Measurements from ENCODE around the gene CTR9. TPM values are rescaled to one million over a fixed set of nuclear protein-coding genes. Genes with fewer than 3 reads are reported as not detected.
"Not testable (repeated sequence)": the region's sequence is repeated elsewhere in the genome, so short reads cannot be mapped to it uniquely, and the experiment has no call there.

The CTR9 gene
- total RNA-seq, 2 experiments from 2014 or later = 28.7 to 29.7 TPM

DNA sequence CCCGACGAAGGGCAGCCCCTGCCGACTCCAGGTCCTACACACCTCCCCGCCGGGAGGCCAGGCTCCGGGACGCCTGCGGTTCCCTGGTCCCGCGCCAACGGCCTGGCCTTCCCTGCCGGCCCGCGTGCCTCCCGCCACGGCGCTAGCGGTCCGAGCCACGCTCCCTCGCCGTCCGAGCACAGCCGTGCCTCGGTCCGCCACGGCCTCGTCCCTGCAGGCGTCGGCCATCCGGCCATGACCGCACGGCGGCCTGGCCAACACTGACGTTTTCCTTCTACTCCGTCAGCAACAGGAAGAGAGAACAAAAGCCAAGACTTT, 57.1 kb downstream of the CTR9 start:
- H3K27ac Mint-ChIP-seq = peak overlapping the region; percentile 97
- no peaks in the 10 kb centered on the region for H3K9me3 Mint-ChIP-seq
- H3K36me3 Mint-ChIP-seq (ENCODE audit: low read depth) = peaks cover 46% of the 10 kb centered on the region
- CTCF ChIA-PET = interaction anchor here (3.1 kb wide), 1 partner anchor 16 kb away, joined by 18 read pairs; no protein-coding TSS in a partner anchor
- peak overlapping the region; percentile 95 for H3K4me3 Mint-ChIP-seq
- peaks cover 48% of the 10 kb centered on the region for H3K4me1 Mint-ChIP-seq (ENCODE audit: low read depth)
- intact Hi-C loops (cut with micrococcal nuclease) = loop anchor here (1.0 to 5.0 kb wide), 8 partner anchors 10 to 1035 kb away; partner anchors contain the start of genes CTR9, GALNT18, RNF141 and ZBED5
- no peak for DNase-seq
- H3K27me3 Mint-ChIP-seq (ENCODE audit: low read depth) = no peaks in the 10 kb centered on the region

DNA sequence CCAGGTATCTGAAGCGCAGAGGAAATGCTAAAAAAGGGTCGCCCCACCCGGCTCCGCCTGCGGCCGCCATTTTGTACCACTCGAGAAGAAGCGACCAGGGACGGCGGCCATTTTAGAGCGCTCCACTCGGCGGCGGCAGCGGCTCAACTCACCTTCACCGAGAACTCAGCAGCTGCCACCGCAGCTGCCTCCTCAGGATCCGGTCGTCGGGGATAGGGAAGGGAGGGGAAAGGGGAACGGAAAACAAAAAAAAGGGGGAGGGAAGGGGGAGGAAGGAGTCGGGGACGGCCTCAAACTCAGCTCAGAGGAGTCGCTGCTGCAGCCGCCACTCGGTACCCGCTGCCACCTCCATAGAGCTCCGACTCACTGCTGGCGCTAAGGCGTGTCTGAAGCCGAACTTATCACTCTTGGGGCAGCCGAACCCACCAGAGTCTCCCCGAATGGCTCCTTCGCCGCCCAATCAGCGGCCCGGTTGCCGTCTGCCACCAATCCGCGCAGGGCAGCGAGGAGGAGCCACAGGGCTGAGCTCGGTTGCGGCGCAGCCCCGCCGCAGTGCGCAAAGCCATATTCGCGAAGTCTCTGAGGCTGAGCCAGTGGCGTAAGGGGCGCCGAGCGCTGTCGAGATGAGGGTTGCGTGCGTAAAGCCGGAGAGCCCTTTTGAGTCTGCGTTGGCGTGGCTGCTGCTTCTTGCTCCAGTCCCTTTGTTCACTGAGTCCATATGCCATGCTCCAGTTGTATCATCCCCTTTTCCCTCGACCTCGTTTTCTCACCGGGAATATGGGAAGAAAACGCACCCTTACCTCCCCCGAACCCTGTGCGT, 57.7 kb downstream of the CTR9 start, which contains the start of gene EIF4G2:
Gene EIF4G2, minus strand, starts transcription at position 374 of the 820 bp plus-strand sequence.
- Mint-ChIP-seq H3K4me1 (ENCODE audit: low read depth) (peaks cover 43% of the 10 kb centered on the region), H3K27me3 (ENCODE audit: low read depth) (no peaks in the 10 kb centered on the region), H3K4me3 (peak within 1 kb of the TSS; percentile 95), H3K36me3 (ENCODE audit: low read depth) (peaks cover 41% of the 10 kb centered on the region), H3K27ac (peak within 1 kb of the TSS; percentile 97), H3K9me3 (no peaks in the 10 kb centered on the region)
- intact Hi-C loops (cut with micrococcal nuclease) = loop anchor here (1.0 to 5.0 kb wide), 8 partner anchors 10 to 1035 kb away; partner anchors contain the start of genes CTR9, GALNT18, RNF141 and ZBED5
- CTCF ChIA-PET = interaction anchor here (0.6 to 3.1 kb wide), 8 partner anchors 16 to 171 kb away, joined by 3 to 18 read pairs (median 3); partner anchors contain the start of gene ZBED5
- DNase-seq = peak; percentile 98

DNA sequence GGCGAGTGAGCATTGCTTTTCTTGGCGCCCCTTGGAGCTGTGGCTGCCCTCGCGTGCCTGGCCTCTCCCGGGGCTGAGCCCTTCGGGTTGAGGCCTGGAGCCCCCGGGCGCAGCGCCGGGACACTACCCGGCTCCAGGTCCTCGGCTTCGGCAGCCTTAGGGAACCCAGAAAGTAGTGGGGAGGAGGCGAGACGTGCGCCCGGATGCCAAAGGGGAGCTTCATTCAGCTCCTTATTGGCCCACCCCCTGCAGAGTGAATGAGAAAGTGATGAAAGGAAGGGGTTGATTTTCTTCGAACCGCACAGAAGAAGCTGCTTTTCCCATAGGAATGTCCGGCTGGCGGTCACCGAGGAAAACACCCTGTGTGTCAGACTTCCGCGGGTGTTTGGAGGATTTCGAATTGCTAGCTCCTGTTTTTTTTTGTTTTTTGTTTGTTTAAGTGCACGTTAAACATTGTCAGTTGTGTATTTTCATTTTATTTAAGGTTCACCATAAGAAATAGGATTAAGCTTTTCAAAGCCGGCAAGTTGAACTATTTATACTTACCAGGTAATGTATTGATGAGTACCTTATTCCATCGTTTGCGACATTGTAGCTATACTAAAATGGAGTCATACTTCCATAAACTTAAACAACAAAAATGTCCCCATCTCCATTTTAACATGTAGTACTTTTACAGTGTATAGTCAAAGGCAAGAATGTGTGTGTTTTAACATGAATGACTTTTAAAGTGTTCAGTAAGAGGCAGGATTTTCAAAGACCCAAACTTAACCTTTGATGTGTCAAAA, 58.5 kb downstream of the CTR9 start:
- peaks cover 35% of the 10 kb centered on the region for H3K4me1 Mint-ChIP-seq (ENCODE audit: low read depth)
- no peaks in the 10 kb centered on the region for H3K9me3 Mint-ChIP-seq
- CTCF ChIA-PET = interaction anchor here (0.6 to 3.1 kb wide), 9 partner anchors 15 to 170 kb away, joined by 3 to 18 read pairs (median 3); partner anchors contain the start of gene ZBED5
- peak; percentile 54 for DNase-seq
- peak overlapping the region; percentile 95 for H3K4me3 Mint-ChIP-seq
- peaks cover 35% of the 10 kb centered on the region for H3K36me3 Mint-ChIP-seq (ENCODE audit: low read depth)
- intact Hi-C loops (cut with micrococcal nuclease) = loop anchor here (5.0 kb wide), 3 partner anchors 123 to 813 kb away; partner anchors contain the start of genes GALNT18 and RNF141
- H3K27me3 Mint-ChIP-seq (ENCODE audit: low read depth) = no peaks in the 10 kb centered on the region
- peak overlapping the region; percentile 97 for H3K27ac Mint-ChIP-seq

DNA sequence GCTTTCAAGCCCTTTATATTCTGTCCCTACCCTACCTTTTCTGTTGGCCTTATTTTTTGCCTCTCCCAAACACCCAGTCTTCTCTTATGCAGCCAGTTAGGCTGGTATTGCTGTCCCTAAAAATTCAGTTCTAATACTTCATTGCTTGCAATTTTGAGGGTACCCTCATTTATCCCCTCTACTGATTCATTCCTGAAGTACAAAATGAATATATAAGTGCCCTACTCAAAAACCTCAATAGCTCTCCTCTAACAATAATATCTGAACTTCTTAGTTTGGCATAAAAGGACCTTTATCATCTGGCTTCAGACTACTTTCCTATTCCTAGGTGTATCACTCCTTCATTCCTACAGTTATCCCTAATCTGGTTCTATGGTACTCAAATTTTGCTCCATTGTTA, 62.9 kb downstream of the CTR9 start:
- intact Hi-C loops (cut with micrococcal nuclease) = no loop called here
- H3K4me1 Mint-ChIP-seq (ENCODE audit: low read depth) = peaks cover 11% of the 10 kb centered on the region
- H3K27me3 Mint-ChIP-seq (ENCODE audit: low read depth) = peaks cover 8% of the 10 kb centered on the region
- H3K36me3 Mint-ChIP-seq (ENCODE audit: low read depth) = peaks cover 1% of the 10 kb centered on the region
- no peak overlapping the region for H3K4me3 Mint-ChIP-seq
- DNase-seq = no peak
- H3K9me3 Mint-ChIP-seq = no peaks in the 10 kb centered on the region
- H3K27ac Mint-ChIP-seq = no peak overlapping the region
- CTCF ChIA-PET = interaction anchor here (1.2 kb wide), 1 partner anchor 10 kb away, joined by 3 read pairs; no protein-coding TSS in a partner anchor

DNA sequence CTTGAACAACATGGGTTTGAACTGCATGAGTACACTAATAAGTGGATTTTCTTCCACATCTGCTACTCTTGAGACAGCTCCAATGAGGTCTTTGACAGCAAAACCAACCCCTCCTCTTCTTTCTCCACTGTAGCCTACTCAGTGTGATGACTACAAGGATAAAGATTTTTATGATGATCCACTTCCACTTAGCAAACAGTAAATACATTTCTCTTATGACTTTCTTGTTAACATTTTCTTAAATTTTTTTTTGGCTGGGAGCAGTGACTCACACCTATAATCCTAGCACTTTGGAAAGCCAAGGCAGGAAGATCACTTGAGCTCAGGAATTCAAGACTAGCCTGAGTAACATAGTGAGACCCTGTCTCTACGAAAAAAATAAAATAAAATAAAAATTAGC, 67.5 kb downstream of the CTR9 start:
- peaks cover 4% of the 10 kb centered on the region for H3K36me3 Mint-ChIP-seq (ENCODE audit: low read depth)
- peaks cover 8% of the 10 kb centered on the region for H3K27me3 Mint-ChIP-seq (ENCODE audit: low read depth)
- no peak overlapping the region for H3K4me3 Mint-ChIP-seq
- intact Hi-C loops (cut with micrococcal nuclease) = no loop called here
- DNase-seq = no peak
- CTCF ChIA-PET = no interaction called here
- H3K27ac Mint-ChIP-seq = no peak overlapping the region
- H3K4me1 Mint-ChIP-seq (ENCODE audit: low read depth) = no peaks in the 10 kb centered on the region
- H3K9me3 Mint-ChIP-seq = no peaks in the 10 kb centered on the region

DNA sequence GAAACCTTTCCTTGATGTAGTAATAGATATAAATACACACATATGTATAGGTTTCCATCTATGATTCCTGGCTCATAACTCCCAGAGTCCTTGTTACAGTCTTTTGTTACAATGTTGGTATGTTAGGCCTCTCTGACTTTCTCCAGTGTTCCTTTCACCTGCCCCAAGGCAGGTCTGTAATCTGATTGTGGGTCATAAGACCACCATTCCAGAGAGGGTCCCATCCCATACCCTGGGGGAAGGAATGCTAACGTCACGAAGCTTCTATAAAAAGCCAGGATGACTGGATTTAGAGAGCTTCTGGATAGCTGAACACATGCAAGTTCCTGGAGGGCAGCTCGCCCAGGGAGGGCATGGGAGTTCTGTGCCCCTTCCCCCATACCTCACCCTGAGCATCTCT, 71.4 kb downstream of the CTR9 start:
- H3K4me1 Mint-ChIP-seq (ENCODE audit: low read depth); DNase-seq; H3K27me3 Mint-ChIP-seq (ENCODE audit: low read depth); H3K4me3 Mint-ChIP-seq; H3K27ac Mint-ChIP-seq; H3K9me3 Mint-ChIP-seq; intact Hi-C loops (cut with micrococcal nuclease); H3K36me3 Mint-ChIP-seq (ENCODE audit: low read depth): not testable (repeated sequence)
- CTCF ChIA-PET = interaction anchor here (0.6 kb wide), 1 partner anchor 1101 kb away, joined by 3 read pairs; no protein-coding TSS in a partner anchor

DNA sequence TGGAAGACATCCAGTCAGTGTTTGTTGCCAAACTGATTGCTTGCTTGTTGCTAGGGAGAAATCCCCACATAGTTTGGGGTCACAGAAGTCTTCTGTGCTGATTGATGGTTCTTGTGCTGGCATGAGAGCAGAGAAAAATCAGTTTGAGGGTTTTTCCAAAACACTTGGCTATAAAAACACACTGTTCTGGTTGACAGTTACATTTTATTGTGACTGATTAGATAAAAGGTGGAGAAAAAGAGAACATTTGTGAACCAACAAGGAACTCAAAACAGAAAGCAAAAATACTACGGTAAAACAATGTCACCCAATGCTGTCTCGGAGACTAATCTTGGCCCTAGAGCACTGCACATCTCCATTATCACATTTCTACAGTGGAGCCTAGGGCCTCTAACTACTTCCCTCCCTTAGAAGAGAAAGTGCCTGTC, 72.1 kb downstream of the CTR9 start:
- no peak for DNase-seq
- intact Hi-C loops (cut with micrococcal nuclease) = no loop called here
- Mint-ChIP-seq H3K9me3 (no peaks in the 10 kb centered on the region), H3K27me3 (ENCODE audit: low read depth) (no peaks in the 10 kb centered on the region), H3K4me1 (ENCODE audit: low read depth) (peaks cover 8% of the 10 kb centered on the region), H3K36me3 (ENCODE audit: low read depth) (peaks cover 5% of the 10 kb centered on the region), H3K27ac (no peak overlapping the region), H3K4me3 (peak overlapping the region; percentile 29)
- CTCF ChIA-PET = interaction anchor here (0.6 kb wide), 1 partner anchor 1100 kb away, joined by 3 read pairs; no protein-coding TSS in a partner anchor

DNA sequence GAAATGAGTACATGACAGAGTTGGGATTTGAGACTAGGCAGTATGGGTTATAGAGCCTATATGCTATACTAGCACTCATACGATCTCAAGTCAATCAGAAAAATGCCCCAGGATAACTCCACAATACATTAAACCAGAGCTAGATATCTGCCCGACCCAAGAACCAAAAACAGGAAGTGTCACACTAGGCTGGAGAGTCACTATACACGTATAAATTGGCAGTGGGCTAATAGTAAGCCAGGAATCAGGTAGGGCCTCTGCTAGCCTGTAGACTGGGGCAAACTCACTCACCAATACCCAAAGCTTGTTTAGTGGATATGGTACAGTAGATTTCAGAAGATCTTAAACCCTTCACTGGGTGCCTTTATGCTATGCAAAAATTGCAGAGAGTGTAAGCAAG, 73.8 kb downstream of the CTR9 start:
- CTCF ChIA-PET = interaction anchor here (0.9 kb wide), 1 partner anchor 16 kb away, joined by 3 read pairs; no protein-coding TSS in a partner anchor
- Mint-ChIP-seq H3K4me3 (no peak overlapping the region), H3K4me1 (ENCODE audit: low read depth) (peaks cover 8% of the 10 kb centered on the region), H3K9me3 (no peaks in the 10 kb centered on the region), H3K36me3 (ENCODE audit: low read depth) (peaks cover 5% of the 10 kb centered on the region), H3K27me3 (ENCODE audit: low read depth) (no peaks in the 10 kb centered on the region), H3K27ac (no peak overlapping the region)
- intact Hi-C loops (cut with micrococcal nuclease) = no loop called here
- no peak for DNase-seq

DNA sequence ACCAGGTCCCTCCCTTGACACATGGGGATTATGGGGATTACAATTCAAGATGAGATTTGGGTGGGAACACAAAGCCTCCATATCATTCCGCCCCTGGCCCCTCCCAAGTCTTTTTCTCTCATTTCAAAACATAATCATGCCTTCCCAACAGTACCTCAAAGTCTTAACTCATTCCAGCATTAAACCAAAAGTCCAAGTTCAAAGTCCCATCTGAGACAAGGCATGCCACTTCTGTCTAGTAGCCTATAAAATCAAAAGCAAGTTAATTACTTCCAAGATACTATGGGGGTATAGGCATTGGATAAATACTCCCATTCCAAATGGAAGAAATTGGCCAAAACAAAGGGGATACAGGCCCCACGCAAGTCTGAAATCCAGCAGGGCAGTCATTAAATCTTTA, 77.4 kb downstream of the CTR9 start:
- Mint-ChIP-seq H3K4me3 (no peak overlapping the region), H3K27ac (no peak overlapping the region), H3K36me3 (ENCODE audit: low read depth) (peaks cover 2% of the 10 kb centered on the region), H3K9me3 (no peaks in the 10 kb centered on the region), H3K4me1 (ENCODE audit: low read depth) (peaks cover 8% of the 10 kb centered on the region), H3K27me3 (ENCODE audit: low read depth) (no peaks in the 10 kb centered on the region)
- CTCF ChIA-PET = interaction anchor here (1.1 kb wide), 1 partner anchor 193 kb away, joined by 4 read pairs; no protein-coding TSS in a partner anchor
- no peak for DNase-seq
- intact Hi-C loops (cut with micrococcal nuclease) = no loop called here

DNA sequence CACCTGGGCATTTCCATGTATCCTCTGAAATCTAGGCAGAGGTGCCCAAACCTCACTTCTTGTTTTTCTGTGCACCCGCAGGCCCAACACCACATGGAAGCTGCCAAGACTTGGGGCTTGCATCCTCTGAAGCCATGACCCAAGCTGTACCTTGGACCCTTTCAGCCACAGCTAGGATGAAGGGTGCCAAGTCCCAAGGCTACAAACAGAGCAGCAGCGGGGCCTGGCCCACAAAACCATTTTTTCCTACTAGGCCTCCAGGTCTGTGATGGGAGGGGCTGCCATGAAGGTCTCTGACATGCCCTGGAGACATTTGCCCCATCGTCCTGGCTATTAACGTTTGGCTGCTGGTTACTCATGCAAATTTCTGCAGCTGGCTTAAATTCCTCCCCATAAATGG, 78.1 kb downstream of the CTR9 start:
- no peaks in the 10 kb centered on the region for H3K9me3 Mint-ChIP-seq
- peaks cover 8% of the 10 kb centered on the region for H3K4me1 Mint-ChIP-seq (ENCODE audit: low read depth)
- intact Hi-C loops (cut with micrococcal nuclease) = no loop called here
- no peak overlapping the region for H3K4me3 Mint-ChIP-seq
- no peak overlapping the region for H3K27ac Mint-ChIP-seq
- H3K36me3 Mint-ChIP-seq (ENCODE audit: low read depth) = peaks cover under 1% of the 10 kb centered on the region
- H3K27me3 Mint-ChIP-seq (ENCODE audit: low read depth) = no peaks in the 10 kb centered on the region
- DNase-seq = no peak
- CTCF ChIA-PET = interaction anchor here (1.1 kb wide), 1 partner anchor 193 kb away, joined by 4 read pairs; no protein-coding TSS in a partner anchor
